ENCODE measurements around the gene VPS37C. TPM values are rescaled to one million over a fixed set of nuclear protein-coding genes. Genes with fewer than 3 reads are reported as not detected.
"Not testable (repeated sequence)": the region's sequence is repeated elsewhere in the genome, so short reads cannot be mapped to it uniquely, and the experiment has no call there.

VPS37C gene
- total and polyA plus RNA-seq, 7 donors, result 8.6 to 25.4 (median 18.6) TPM

DNA sequence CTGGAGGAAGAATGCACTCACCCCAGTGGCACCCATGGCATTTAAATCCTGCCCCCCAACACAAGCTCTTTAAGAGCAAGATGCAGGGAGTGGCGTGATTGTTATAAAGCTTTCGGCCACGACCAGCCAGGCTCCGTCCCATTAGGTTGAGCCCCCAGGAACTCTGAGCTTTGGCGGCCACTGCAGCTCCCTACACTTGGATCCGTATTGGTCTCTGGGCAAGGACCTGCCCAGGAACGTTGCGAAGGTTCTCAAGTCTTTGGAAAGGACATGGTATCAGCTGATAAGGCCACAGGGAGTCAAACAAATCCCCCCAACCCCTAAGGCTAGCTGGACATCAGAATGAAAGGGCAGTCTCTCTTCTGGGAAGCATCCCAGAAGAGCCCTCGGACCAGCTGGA, 9.3 kb upstream of the VPS37C start:
- intact Hi-C loops (cut with DNase I), result no loop called here
- Histone ChIP-seq H3K4me1 (no peaks in the 10 kb centered on the region), H3K27me3 (no peaks in the 10 kb centered on the region), H3K9me3 (no peaks in the 10 kb centered on the region), H3K36me3 (no peaks in the 10 kb centered on the region), H3K27ac (no peak overlapping the region), H3K4me3 (no peak overlapping the region)
- WGBS, 2 donors, result 88 to 91% methylated on average over 9 of the region's 9 CpGs
- DNase-seq, result peak; percentile 46
- TF ChIP-seq EP300 (IDR thresholded peaks at IDR 0.05), result no peak
- TF ChIP-seq POLR2AphosphoS5 (IDR thresholded peaks at IDR 0.05), result no peak
- TF ChIP-seq POLR2A (IDR thresholded peaks at IDR 0.05), result no peak
- TF ChIP-seq, protein P1, sequence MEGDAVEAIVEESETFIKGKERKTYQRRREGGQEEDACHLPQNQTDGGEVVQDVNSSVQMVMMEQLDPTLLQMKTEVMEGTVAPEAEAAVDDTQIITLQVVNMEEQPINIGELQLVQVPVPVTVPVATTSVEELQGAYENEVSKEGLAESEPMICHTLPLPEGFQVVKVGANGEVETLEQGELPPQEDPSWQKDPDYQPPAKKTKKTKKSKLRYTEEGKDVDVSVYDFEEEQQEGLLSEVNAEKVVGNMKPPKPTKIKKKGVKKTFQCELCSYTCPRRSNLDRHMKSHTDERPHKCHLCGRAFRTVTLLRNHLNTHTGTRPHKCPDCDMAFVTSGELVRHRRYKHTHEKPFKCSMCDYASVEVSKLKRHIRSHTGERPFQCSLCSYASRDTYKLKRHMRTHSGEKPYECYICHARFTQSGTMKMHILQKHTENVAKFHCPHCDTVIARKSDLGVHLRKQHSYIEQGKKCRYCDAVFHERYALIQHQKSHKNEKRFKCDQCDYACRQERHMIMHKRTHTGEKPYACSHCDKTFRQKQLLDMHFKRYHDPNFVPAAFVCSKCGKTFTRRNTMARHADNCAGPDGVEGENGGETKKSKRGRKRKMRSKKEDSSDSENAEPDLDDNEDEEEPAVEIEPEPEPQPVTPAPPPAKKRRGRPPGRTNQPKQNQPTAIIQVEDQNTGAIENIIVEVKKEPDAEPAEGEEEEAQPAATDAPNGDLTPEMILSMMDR (IDR thresholded peaks at IDR 0.05), result no peak

DNA sequence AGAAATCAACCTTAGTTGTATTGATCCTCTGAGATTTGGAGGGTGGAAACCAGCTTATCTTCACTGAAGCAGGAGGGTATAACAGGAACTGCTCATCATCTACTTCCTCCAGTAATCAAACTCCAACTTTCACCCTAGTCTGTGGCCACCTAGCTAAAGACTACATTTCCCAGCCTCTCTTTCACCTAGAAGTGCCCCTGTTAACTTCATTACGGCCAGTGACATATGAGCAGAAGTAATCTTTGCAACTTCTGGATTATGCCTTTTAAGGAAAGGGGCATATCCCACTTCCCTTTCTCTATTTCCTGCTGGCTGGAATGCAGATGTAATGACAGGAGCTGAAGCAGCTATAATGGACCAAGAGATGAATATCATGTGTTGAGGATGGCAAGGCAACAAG, 7.6 kb upstream of the VPS37C start:
- 87 to 91% methylated on average over 1 of the region's 1 CpG for WGBS, 2 donors
- intact Hi-C loops (cut with DNase I), result no loop called here

DNA sequence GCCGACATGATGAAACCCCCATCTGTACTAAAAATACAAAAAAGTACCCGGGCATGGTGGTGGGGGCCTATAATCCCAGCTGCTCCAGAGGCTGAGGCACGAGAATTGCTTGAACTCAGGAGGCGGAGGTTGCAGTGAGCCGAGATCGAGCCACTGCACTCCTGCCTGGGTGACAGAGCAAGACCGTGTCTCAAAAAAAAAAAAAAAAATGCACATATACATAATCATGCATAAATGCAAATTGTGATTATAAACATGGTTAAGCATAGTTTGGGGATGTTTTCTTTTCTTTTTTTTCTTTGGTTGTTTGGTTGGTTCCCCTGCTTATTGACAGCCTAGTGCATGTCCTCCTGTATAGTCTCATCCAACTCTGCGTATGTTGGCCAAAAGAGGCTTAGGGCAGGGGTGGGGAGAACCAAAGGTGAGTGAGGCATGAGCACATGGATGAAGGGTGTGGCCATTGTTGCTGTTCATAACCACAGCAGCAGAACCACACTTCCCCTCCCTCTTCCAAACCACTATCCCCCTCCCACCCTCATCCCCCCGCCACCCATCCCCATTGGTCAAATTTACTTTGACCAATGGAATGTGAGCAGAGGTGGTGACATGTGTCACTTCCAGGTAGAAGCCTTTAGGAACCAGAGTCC, 6.9 kb upstream of the VPS37C start:
- Histone ChIP-seq H3K36me3 (no peaks in the 10 kb centered on the region), H3K27ac (no peak overlapping the region)
- WGBS, 2 donors, result 94% methylated on average over 9 of the region's 9 CpGs

More for the DNA sequence above, 7.6 kb upstream of the VPS37C start:
- no peaks in the 10 kb centered on the region for H3K4me1 ChIP-seq
- H3K9me3 ChIP-seq, result no peaks in the 10 kb centered on the region
- no peak for TF ChIP-seq POLR2AphosphoS5 (IDR thresholded peaks at IDR 0.05)
- TF ChIP-seq, protein P1 (IDR thresholded peaks at IDR 0.05), result no peak
- no peak for TF ChIP-seq EP300 (IDR thresholded peaks at IDR 0.05)
- no peak for TF ChIP-seq POLR2A (IDR thresholded peaks at IDR 0.05)
- no peak overlapping the region for H3K27ac ChIP-seq
- no peak for DNase-seq
- no peaks in the 10 kb centered on the region for H3K36me3 ChIP-seq
- no peaks in the 10 kb centered on the region for H3K27me3 ChIP-seq
- H3K4me3 ChIP-seq, result no peak overlapping the region

DNA sequence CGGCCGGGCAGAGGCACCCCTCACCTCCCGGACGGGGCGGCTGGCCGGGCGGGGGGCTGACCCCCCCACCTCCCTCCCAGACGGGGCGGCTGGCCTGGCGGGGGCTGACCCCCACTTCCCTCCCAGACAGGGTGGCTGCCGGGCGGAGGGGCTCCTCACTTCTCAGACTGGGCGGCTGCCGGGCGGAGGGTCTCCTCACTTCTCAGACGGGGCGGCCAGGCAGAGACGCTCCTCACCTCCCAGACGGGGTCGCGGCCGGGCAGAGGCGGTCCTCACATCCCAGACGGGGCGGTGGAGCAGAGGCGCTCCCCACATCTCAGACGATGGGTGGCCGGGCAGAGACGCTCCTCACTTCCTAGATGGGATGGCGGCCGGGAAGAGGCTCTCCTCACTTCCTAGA, 5.1 kb upstream of the VPS37C start:
- intact Hi-C loops (cut with DNase I); H3K36me3 ChIP-seq; H3K4me3 ChIP-seq; H3K27ac ChIP-seq; H3K27me3 ChIP-seq; H3K9me3 ChIP-seq; H3K4me1 ChIP-seq: not testable (repeated sequence)
- DNase-seq, result peak; percentile 35
- 92 to 96% methylated on average over 26 of the region's 31 CpGs for WGBS, 2 donors

More for the DNA sequence above, 6.9 kb upstream of the VPS37C start:
- Histone ChIP-seq H3K27me3 (no peaks in the 10 kb centered on the region), H3K4me1 (no peaks in the 10 kb centered on the region), H3K9me3 (no peaks in the 10 kb centered on the region), H3K4me3 (no peak overlapping the region)
- intact Hi-C loops (cut with DNase I), result no loop called here
- peak; percentile 10 for DNase-seq
- TF ChIP-seq EP300 (IDR thresholded peaks at IDR 0.05), result no peak

DNA sequence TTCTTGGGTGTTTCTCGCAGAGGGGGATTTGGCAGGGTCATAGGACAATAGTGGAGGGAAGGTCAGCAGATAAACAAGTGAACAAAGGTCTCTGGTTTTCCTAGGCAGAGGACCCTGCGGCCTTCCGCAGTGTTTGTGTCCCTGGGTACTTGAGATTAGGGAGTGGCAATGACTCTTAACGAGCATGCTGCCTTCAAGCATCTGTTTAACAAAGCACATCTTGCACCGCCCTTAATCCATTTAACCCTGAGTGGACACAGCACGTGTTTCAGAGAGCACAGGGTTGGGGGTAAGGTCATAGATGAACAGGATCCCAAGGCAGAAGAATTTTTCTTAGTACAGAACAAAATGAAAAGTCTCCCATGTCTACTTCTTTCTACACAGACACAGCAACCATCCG, 4.6 kb upstream of the VPS37C start:
- WGBS, 2 donors, result 16 to 71% methylated on average over 3 of the region's 7 CpGs
- H3K9me3 ChIP-seq; DNase-seq; H3K4me3 ChIP-seq; intact Hi-C loops (cut with DNase I); H3K27ac ChIP-seq; H3K27me3 ChIP-seq; H3K36me3 ChIP-seq: not testable (repeated sequence)
- peaks cover 0 to 11% (median 9%) of the 10 kb centered on the region in 4 donors for H3K4me1 ChIP-seq

DNA sequence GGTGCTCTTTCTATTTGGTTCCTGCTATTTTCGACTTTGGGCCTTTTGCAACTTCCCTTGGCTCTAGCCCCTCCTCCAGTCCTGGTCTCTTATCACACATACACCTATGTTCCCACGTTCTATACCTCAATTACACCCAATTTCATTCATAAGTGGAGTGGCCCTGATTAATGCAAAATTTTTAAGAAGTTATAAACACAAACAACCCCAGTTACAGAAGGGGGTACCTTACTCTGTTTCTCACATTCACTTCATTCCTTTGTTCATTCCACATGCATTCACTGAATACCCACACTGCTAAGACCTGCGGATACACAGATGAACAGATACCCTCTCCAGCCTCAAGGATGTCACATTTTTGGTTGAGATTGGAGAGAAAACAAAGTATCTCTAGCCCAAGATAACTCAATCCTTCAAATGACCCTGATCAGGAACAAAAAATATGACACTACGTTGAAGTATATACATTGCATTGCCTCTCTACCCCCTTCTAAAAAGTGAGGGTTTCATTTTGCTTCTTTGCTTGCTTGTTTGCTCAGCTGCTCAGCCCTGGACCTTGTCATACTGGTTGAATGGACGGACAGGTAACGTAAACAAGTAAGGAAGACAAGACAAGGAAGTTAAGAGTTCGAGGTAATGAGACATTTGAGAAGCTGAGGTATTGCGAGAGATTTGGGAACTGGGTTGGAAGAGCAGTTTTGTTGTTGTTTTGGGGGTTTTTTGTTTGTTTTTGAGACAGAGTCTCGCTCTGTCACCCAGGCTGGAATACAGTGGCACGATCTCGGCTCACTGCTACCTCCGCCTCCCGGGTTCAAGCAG, 3.6 kb upstream of the VPS37C start:
- DNase-seq, result no peak
- TF ChIP-seq POLR2AphosphoS5 (IDR thresholded peaks at IDR 0.05) (no peak), POLR2A (IDR thresholded peaks at IDR 0.05) (no peak), EP300 (IDR thresholded peaks at IDR 0.05) (no peak)
- TF ChIP-seq, protein P1 (IDR thresholded peaks at IDR 0.05), result no peak
- Histone ChIP-seq H3K4me3 (no peak overlapping the region), H3K4me1 (peaks cover 0 to 21% (median 19%) of the 10 kb centered on the region in 4 donors), H3K9me3 (no peaks in the 10 kb centered on the region), H3K27me3 (no peaks in the 10 kb centered on the region), H3K36me3 (no peaks in the 10 kb centered on the region), H3K27ac (peak overlapping the region in 1 of 4 donors; percentile 12)
- intact Hi-C loops (cut with DNase I), result loop anchor here (5.0 kb wide), 1 partner anchor 323 kb away; the partner anchor contains the start of gene CCDC86
- 55 to 71% methylated on average over 13 of the region's 13 CpGs for WGBS, 2 donors
